NCI-H1105 treated with DMSO at 0.1 percent for 48 hours (cell line): Measurements from ENCODE around the gene SRGAP1.
A peak's percentile ranks its signal among the peaks of the same experiment; 100 is the strongest.
"Not testable (repeated sequence)": the region's sequence is repeated elsewhere in the genome, so short reads cannot be mapped to it uniquely, and the experiment has no call there.

Source experiments
- DNase-seq: peaks from one replicate; lab custom pipeline; 2025; lab: John Stamatoyannopoulos, UW

Gene SRGAP1

GRCh38 chr12:64053117-64053516 lies 208.6 kb downstream of the SRGAP1 start:
- DNase-seq = no peak

- DNase-seq = peak; percentile 37
Measured at GRCh38 chr12:64054079-64054520, 209.6 kb downstream of the SRGAP1 start.

DNA sequence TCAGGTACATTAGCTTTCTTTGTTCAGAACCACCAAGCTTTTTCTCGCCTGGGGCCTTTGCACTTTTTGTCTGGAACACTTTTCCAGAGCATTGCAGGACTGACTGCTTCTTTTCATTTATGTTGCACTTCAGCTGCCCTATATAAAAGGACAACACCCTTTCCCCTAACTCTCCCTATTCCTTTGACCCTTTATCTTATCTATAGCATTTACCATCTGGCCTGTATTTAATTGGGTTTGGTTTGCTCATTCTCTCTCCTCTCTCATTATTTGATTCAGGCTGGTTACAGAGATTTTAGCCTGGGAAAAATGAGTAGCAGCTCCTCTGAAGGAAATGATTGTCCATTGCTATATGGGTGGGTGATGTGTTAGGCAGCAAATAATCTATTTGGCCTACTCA lies 212.2 kb downstream of the SRGAP1 start:
- no peak for DNase-seq

DNA sequence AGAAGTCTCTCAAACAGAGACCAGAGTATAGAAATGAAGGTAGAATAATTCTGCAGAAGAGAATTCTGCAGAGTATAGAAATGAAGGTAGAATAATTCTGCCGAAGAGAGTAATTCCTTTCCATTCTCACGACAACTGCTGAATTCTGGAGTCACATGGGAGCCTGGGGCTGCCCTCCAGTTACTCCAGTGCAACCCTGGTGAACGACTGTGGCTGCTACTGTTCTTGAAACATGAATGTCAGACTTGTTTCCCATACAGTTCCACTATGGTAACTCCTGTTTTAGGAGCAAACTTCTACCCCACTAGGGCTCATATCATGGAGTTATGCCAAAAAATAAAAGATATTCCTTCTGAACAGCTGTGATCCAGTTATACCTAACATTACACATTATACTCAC lies 213.2 kb downstream of the SRGAP1 start:
- no peak for DNase-seq

- DNase-seq = no peak
Measured at GRCh38 chr12:64058541-64059265, 214.2 kb downstream of the SRGAP1 start.

DNA sequence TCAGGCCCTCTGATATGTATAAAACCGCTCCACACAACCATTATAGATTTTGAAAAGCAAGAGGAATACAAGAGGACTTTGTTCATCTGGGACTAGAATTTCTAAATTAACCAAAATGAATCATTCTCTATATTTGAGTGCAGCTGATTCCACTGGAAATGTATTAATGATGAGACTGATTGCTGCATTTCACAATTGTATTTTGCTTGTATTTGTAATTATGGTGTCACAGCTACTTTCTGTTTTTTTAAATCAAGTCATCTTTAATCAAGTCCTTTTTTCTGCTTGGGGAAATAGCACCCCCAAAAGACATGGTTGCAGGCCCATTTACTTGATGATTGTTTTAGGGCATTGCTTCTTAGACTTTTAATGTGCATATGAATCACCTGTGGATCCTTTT lies 215.2 kb downstream of the SRGAP1 start:
- DNase-seq = no peak

- DNase-seq = no peak
Measured at GRCh38 chr12:64061868-64062375, 217.4 kb downstream of the SRGAP1 start.

GRCh38 chr12:64063121-64063520 lies 218.6 kb downstream of the SRGAP1 start:
- no peak for DNase-seq

DNA sequence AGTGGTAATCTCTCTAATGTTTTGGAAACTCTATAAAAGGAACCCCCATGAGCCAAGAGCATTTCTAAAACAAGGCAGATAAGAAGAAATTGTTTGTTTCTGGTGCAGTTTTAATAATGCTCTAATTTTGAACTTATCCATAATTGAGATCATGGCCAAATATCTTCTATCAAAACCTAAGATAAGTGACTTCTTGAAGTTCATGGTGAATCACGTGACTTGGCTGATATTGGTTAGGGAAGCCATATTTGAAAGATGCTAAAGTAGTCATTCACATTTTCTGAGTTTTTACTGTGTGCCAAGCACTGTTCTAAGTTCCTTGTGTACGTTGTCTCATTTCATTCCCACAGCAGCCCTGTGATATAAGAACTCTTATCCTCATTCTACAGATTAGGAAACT lies 219.7 kb downstream of the SRGAP1 start:
- DNase-seq = no peak

DNA sequence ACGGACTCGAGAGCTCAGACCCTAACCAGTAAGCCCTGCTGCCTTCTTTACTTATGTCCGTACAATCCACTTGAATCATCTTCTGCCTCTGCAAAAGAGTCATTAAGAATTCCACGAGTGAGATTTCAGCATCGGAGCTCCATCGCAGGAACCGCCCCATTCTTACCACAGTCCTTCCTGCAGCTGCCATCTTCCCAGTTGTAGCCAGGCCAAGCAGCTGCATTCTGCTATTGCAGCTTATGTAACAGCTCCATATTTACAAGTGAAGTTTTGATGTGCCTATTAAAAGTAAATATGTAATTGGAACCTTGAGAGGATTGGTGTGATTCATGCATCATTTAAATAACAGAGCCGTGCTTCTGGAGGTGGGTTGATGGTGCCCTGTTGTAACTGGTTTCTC lies 220.2 kb downstream of the SRGAP1 start:
- no peak for DNase-seq

GRCh38 chr12:64065881-64066451 lies 221.5 kb downstream of the SRGAP1 start:
- DNase-seq = no peak

GRCh38 chr12:64066776-64067175 lies 222.3 kb downstream of the SRGAP1 start:
- DNase-seq = no peak

- no peak for DNase-seq
Measured at GRCh38 chr12:64070454-64070853, 226.0 kb downstream of the SRGAP1 start.

GRCh38 chr12:64072916-64073575 lies 228.5 kb downstream of the SRGAP1 start:
- no peak for DNase-seq

DNA sequence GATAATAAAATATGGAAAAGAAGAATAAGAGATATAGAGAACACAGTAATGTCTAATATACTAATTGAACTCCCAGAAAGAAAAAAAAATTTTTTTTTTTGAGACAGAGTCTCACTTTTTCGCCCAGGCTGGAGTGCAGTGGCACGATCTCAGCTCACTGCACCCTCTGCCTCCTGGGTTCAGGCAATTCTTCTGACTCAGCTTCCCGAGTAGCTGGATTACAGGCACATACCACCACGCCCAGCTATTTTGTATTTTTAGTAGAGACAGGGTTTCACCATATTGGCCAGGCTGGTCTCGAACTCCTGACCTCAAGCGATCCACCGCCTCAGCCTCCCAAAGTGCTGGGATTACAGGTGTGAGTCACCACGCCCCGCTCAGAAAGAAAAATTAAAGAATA lies 232.1 kb downstream of the SRGAP1 start:
- DNase-seq = not testable (repeated sequence)

DNA sequence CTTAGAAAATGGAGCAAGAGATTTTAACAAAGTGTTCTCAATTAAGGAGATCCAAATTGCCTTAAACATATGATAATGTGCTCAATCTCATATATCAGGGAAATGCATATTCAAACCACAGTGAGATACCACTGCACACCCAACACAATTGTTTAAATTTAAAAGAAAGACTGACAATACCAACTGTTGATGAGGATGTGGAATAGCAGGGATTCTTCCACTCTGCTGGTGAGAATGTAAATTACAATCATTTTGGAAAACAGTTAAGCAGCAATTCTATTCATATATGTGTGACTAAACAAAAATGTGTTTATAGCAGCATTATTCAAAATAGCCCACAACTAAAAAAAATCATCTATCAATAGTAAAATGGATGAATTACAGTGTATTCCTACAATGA lies 233.4 kb downstream of the SRGAP1 start:
- no peak for DNase-seq

- no peak for DNase-seq
Measured at GRCh38 chr12:64080319-64081007, 236.0 kb downstream of the SRGAP1 start.

DNA sequence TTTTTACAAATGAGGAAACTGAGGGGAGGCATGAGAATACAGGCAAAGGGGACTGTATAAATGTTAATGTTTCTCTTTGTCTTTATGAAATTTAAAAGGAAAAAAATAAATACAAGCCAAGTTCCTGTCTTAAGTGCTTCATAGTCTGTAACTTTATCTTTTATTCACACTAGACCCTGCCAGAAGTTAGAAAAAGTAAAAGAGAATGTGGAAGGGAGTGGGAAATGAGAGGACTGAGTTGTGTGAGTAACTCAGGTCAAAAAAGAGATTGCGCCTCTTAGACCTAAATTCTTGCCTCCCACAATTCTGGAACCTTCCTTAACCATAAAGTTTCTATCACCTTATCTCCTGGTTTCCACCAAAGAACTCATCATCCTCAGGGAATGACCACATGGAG lies 236.5 kb downstream of the SRGAP1 start:
- no peak for DNase-seq

DNA sequence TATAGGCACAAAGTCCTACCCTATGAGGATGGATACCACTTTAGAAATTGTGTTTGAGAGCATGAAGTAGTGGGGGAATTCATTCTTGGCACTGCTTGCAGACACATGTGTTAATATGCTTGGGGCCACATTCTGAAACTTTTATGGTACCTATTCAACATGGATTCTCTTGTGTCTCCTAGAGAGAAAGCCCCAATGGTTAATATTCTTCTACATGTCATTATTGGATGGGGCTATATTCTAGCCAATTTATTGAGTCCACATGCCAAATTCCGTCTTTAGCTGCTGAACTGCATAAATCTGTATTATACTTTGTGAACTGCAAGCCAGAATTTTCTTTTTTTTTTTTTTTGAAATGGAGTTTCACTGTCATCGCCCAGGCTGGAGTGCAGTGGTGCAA lies 237.6 kb downstream of the SRGAP1 start:
- DNase-seq = no peak

DNA sequence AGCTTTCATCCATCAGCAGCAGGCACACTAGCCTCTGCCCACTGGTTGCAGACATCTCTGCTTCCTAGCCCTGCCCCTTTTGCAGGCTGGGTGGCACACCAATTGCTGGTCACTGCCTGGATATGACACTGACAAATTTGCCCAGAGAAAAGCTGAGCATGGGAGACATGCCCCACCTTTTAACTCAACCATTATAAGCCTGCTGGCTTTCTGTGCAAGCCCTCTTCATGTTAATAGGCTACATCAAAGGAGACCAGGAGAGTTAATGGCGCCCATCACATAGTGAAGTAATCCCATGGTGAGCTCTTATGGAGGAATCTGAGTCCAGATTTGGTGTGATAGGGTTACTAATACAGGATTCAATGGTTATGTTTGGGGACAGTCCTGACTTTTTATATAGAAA lies 238.4 kb downstream of the SRGAP1 start:
- DNase-seq = peak; percentile 72

DNA sequence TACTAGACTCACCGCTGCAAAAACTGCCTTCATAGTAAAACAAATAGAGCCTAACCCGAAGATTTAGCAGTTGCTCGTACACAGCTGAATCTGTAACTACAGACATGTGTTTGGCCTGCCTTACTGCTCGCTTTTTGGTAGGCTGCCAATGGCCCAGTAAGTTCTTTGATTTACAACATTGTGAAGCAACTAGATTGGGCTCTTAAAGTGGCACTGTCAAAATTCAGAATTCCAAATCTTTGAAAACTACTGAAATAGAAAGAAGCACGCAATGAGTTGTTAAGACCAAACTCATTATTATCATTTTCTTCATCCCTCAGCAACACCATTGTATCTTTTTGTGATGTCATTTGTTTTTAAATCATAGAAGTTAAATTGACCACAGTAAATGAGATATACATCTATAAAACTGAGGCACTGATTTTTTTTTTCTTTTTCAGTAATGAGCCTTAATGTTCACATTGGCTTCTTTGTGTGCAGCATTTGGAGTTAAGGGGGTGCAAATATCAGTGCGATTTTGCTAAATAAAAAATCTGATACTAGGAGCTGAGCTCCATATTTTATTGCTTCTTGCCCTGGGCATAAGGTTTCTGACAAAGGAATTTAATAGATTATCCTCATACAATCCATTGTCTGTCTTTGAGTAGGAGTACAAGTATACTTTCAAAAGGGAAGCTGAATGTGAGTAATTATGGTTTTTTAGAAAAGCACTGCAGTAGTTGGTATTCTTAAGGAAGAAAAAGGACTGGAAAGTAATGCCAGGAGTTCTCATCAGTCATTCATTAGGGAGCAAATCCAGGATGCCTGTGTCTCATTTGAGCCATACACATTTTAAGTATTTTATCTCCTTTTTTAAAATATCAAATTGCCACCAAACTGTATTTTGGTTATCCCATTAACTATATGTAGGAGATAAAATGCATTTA lies 239.0 kb downstream of the SRGAP1 start:
- peak; percentile 72 for DNase-seq
